Effector memory CD4-positive, alpha-beta T cell (primary cell): Measurements from ENCODE around the gene NCKAP5.
"Not testable (repeated sequence)": the region's sequence is repeated elsewhere in the genome, so short reads cannot be mapped to it uniquely, and the experiment has no call there.

Experiments used
- DNase-seq, 3 donors: peaks; one replicate each; pipeline ENCODE4 v3.0.0-alpha.2; 2020
- H3K27ac ChIP-seq: 2 replicates; pipeline ENCODE4 v1.7.0; 2013; ENCODE audit warnings: mild to moderate bottlenecking, low read length, moderate library complexity; ENCODE audit not compliant: insufficient read depth, poor library complexity, severe bottlenecking
- H3K27me3 ChIP-seq: replicated peaks from 2 replicates; pipeline ENCODE4 v1.7.0; 2013; ENCODE audit warnings: mild to moderate bottlenecking, low read length; ENCODE audit not compliant: insufficient read depth, control insufficient read depth, poor library complexity, severe bottlenecking
- H3K36me3 ChIP-seq: 2 replicates; pipeline ENCODE4 v1.7.0; 2013; ENCODE audit warnings: mild to moderate bottlenecking, low read length, moderate library complexity; ENCODE audit not compliant: control insufficient read depth, insufficient read depth
- H3K4me1 ChIP-seq: 2 replicates; pipeline ENCODE4 v1.7.0; 2013; ENCODE audit warnings: low read length, mild to moderate bottlenecking; ENCODE audit not compliant: control insufficient read depth, insufficient read depth, poor library complexity, severe bottlenecking
- H3K4me3 ChIP-seq: 2 replicates; pipeline ENCODE4 v1.7.0; 2013; ENCODE audit warnings: low read length, low read depth, mild to moderate bottlenecking; ENCODE audit not compliant: insufficient read depth, poor library complexity, severe bottlenecking
- H3K9me3 ChIP-seq: 2 replicates; pipeline ENCODE4 v1.7.0; 2013; ENCODE audit warnings: mild to moderate bottlenecking, low read length, moderate library complexity; ENCODE audit not compliant: control insufficient read depth

Gene NCKAP5

GRCh38 chr2:133525613-133526529, 42.4 kb downstream of the NCKAP5 start:
- Histone ChIP-seq H3K27me3 (no peaks in the 10 kb centered on the region), H3K27ac (no peak overlapping the region), H3K4me3 (no peak overlapping the region), H3K4me1 (no peaks in the 10 kb centered on the region), H3K9me3 (no peaks in the 10 kb centered on the region), H3K36me3 (no peaks in the 10 kb centered on the region)
- DNase-seq: no peak

- no peak for DNase-seq
- no peaks in the 10 kb centered on the region for H3K27me3 ChIP-seq
- H3K27ac ChIP-seq: no peak overlapping the region
- H3K9me3 ChIP-seq: no peaks in the 10 kb centered on the region
- no peaks in the 10 kb centered on the region for H3K36me3 ChIP-seq
- H3K4me3 ChIP-seq: no peak overlapping the region
- H3K4me1 ChIP-seq: no peaks in the 10 kb centered on the region
Measured at GRCh38 chr2:133525090-133525489, 43.2 kb downstream of the NCKAP5 start.

GRCh38 chr2:133523406-133523805, 44.9 kb downstream of the NCKAP5 start:
- H3K27me3 ChIP-seq: no peaks in the 10 kb centered on the region
- H3K27ac ChIP-seq: no peak overlapping the region
- H3K36me3 ChIP-seq: no peaks in the 10 kb centered on the region
- H3K4me3 ChIP-seq: no peak overlapping the region
- DNase-seq: no peak
- H3K4me1 ChIP-seq: no peaks in the 10 kb centered on the region
- H3K9me3 ChIP-seq: no peaks in the 10 kb centered on the region

DNA sequence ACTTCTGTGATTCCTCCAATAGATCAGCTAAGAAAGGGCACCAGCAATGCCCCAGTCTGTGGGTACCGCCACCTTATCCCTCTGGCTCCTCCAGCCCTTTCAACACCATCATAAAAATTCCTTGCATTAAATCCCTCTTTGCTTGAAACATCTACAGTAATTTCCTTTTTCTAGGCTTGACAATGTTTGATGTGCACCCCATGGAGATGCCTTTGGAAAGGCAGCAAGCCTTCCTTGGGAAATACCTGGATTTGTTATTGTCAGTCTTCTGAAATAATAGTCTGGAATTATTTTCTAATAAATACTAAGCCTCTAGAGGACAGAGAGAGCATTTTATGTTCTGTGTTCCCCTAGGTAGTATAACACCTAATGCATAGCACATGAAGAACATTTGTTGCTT, 46.1 kb downstream of the NCKAP5 start:
- Histone ChIP-seq H3K4me1 (no peaks in the 10 kb centered on the region), H3K27ac (no peak overlapping the region), H3K36me3 (no peaks in the 10 kb centered on the region), H3K27me3 (no peaks in the 10 kb centered on the region), H3K4me3 (no peak overlapping the region), H3K9me3 (no peaks in the 10 kb centered on the region)
- DNase-seq: no peak

DNA sequence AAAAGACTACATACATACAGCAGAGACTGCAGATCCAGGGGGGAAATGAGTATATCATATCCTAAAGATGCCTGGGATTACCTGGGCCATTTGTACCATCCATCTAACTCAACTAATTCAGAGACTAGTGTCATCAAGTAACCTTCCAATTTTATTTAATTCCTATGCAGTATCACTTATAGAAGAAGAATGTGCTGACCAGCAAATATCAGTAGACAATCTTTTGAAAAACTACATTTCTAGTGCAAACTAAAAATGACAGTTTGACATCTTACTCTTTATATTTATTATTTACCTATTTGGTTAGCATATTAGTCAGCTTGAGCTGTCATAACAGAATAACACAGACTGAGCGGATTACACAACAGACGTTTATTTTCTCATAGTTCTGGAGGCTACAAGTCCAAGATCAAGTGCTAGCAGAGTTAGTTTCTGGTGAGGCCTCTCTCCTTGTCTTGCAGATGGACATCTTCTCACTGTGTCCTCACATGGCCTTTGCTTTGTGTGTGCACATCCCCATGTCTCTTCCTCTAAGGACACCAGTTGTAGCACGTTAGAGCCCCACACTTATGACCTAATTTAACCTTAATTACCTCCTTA, 47.0 kb downstream of the NCKAP5 start:
- Histone ChIP-seq H3K36me3 (no peaks in the 10 kb centered on the region), H3K27ac (no peak overlapping the region), H3K9me3 (no peaks in the 10 kb centered on the region), H3K4me3 (no peak overlapping the region), H3K27me3 (no peaks in the 10 kb centered on the region), H3K4me1 (no peaks in the 10 kb centered on the region)
- no peak for DNase-seq

GRCh38 chr2:133519677-133520076, 48.6 kb downstream of the NCKAP5 start:
- not testable (repeated sequence) for DNase-seq, H3K9me3 ChIP-seq, H3K4me3 ChIP-seq, H3K4me1 ChIP-seq, H3K27ac ChIP-seq, H3K27me3 ChIP-seq, H3K36me3 ChIP-seq

GRCh38 chr2:133518700-133519344, 49.4 kb downstream of the NCKAP5 start:
- DNase-seq: no peak

DNA sequence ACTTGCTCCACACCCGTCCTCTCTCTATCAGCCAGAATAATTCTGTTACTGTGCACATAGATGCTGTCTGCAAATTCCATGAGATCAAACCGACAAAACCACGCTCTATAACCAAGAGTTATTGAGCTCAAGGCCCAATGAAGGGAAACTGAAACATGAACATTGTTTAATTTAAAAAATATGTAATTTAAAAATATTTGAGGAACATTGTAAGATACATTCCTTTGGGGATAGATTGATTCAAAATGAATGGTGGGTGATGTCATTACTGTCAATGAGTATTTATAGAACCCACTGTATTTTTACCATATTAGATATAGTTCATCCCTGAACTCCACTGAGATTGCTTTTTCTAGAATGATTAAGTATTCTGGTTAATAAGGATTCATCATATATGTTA, 50.4 kb downstream of the NCKAP5 start:
- H3K27me3 ChIP-seq: no peaks in the 10 kb centered on the region
- no peaks in the 10 kb centered on the region for H3K36me3 ChIP-seq
- no peak overlapping the region for H3K27ac ChIP-seq
- no peak for DNase-seq
- H3K4me3 ChIP-seq: no peak overlapping the region
- H3K9me3 ChIP-seq: no peaks in the 10 kb centered on the region
- H3K4me1 ChIP-seq: no peaks in the 10 kb centered on the region

More at GRCh38 chr2:133518700-133519344, 49.4 kb downstream of the NCKAP5 start:
- Histone ChIP-seq H3K4me1 (no peaks in the 10 kb centered on the region), H3K4me3 (no peak overlapping the region), H3K36me3 (no peaks in the 10 kb centered on the region), H3K27me3 (no peaks in the 10 kb centered on the region), H3K9me3 (no peaks in the 10 kb centered on the region), H3K27ac (no peak overlapping the region)

GRCh38 chr2:133516405-133517026, 51.7 kb downstream of the NCKAP5 start:
- no peak overlapping the region for H3K27ac ChIP-seq
- no peak overlapping the region for H3K4me3 ChIP-seq
- no peak for DNase-seq
- no peaks in the 10 kb centered on the region for H3K9me3 ChIP-seq
- no peaks in the 10 kb centered on the region for H3K27me3 ChIP-seq
- H3K4me1 ChIP-seq: no peaks in the 10 kb centered on the region
- no peaks in the 10 kb centered on the region for H3K36me3 ChIP-seq
